ENCODE results near the gene FAM120B.
"Not testable (repeated sequence)": the region's sequence is repeated elsewhere in the genome, so short reads cannot be mapped to it uniquely, and the experiment has no call there.

Gene FAM120B

GRCh38 chr6:170313716-170314295 is 7.2 kb downstream of the FAM120B start:
- no peak for DNase-seq
- TF ChIP-seq POLR2A (IDR thresholded peaks at IDR 0.05; ENCODE audit: low read length) (no peak), GATA1 (IDR thresholded peaks at IDR 0.05; ENCODE audit: low read depth, low read length) (no peak)

- TF ChIP-seq GATA1 (IDR thresholded peaks at IDR 0.05; ENCODE audit: low read depth, low read length) (no peak), POLR2A (IDR thresholded peaks at IDR 0.05; ENCODE audit: low read length) (no peak)
- no peak for DNase-seq
Measured at GRCh38 chr6:170314983-170315382, 8.4 kb downstream of the FAM120B start.

GRCh38 chr6:170316071-170316470 is 9.5 kb downstream of the FAM120B start:
- TF ChIP-seq GATA1 (IDR thresholded peaks at IDR 0.05; ENCODE audit: low read depth, low read length) = no peak
- TF ChIP-seq POLR2A (IDR thresholded peaks at IDR 0.05; ENCODE audit: low read length) = no peak
- DNase-seq = no peak

GRCh38 chr6:170317076-170317475 is 10.5 kb downstream of the FAM120B start:
- TF ChIP-seq POLR2A (IDR thresholded peaks at IDR 0.05; ENCODE audit: low read length) (no peak), GATA1 (IDR thresholded peaks at IDR 0.05; ENCODE audit: low read depth, low read length) (no peak)
- DNase-seq = no peak

- TF ChIP-seq GATA1 (IDR thresholded peaks at IDR 0.05; ENCODE audit: low read depth, low read length) = no peak
- no peak for TF ChIP-seq POLR2A (IDR thresholded peaks at IDR 0.05; ENCODE audit: low read length)
- DNase-seq = no peak
Measured at GRCh38 chr6:170317718-170318117, 11.2 kb downstream of the FAM120B start.

GRCh38 chr6:170329321-170329720 is 22.8 kb downstream of the FAM120B start:
- DNase-seq = no peak
- no peak for TF ChIP-seq POLR2A (IDR thresholded peaks at IDR 0.05; ENCODE audit: low read length)
- no peak for TF ChIP-seq GATA1 (IDR thresholded peaks at IDR 0.05; ENCODE audit: low read depth, low read length)

GRCh38 chr6:170335199-170335598 is 28.6 kb downstream of the FAM120B start:
- not testable (repeated sequence) for DNase-seq

GRCh38 chr6:170344631-170345576 is 38.3 kb downstream of the FAM120B start:
- TF ChIP-seq GATA1 (IDR thresholded peaks at IDR 0.05; ENCODE audit: low read depth, low read length) (no peak), POLR2A (IDR thresholded peaks at IDR 0.05; ENCODE audit: low read length) (no peak)
- DNase-seq = no peak

- DNase-seq = no peak
- TF ChIP-seq GATA1 (IDR thresholded peaks at IDR 0.05; ENCODE audit: low read depth, low read length) (no peak), POLR2A (IDR thresholded peaks at IDR 0.05; ENCODE audit: low read length) (no peak)
Measured at GRCh38 chr6:170345662-170346061, 39.1 kb downstream of the FAM120B start.

- no peak for DNase-seq
- TF ChIP-seq POLR2A (IDR thresholded peaks at IDR 0.05; ENCODE audit: low read length) (no peak), GATA1 (IDR thresholded peaks at IDR 0.05; ENCODE audit: low read depth, low read length) (no peak)
Measured at GRCh38 chr6:170346649-170347048, 40.1 kb downstream of the FAM120B start.

- TF ChIP-seq GATA1 (IDR thresholded peaks at IDR 0.05; ENCODE audit: low read depth, low read length) = no peak
- no peak for TF ChIP-seq POLR2A (IDR thresholded peaks at IDR 0.05; ENCODE audit: low read length)
Measured at GRCh38 chr6:170347091-170347490, 40.5 kb downstream of the FAM120B start.

GRCh38 chr6:170347975-170348374 is 41.4 kb downstream of the FAM120B start:
- TF ChIP-seq GATA1 (IDR thresholded peaks at IDR 0.05; ENCODE audit: low read depth, low read length) = no peak
- no peak for TF ChIP-seq POLR2A (IDR thresholded peaks at IDR 0.05; ENCODE audit: low read length)
- DNase-seq = no peak

More at GRCh38 chr6:170347091-170347490, 40.5 kb downstream of the FAM120B start:
- DNase-seq = no peak

GRCh38 chr6:170351456-170351855 is 44.9 kb downstream of the FAM120B start:
- DNase-seq = not testable (repeated sequence)

- DNase-seq = not testable (repeated sequence)
Measured at GRCh38 chr6:170355190-170355589, 48.6 kb downstream of the FAM120B start.

GRCh38 chr6:170355661-170356060 is 49.1 kb downstream of the FAM120B start:
- DNase-seq = no peak
- TF ChIP-seq POLR2A (IDR thresholded peaks at IDR 0.05; ENCODE audit: low read length) (no peak), GATA1 (IDR thresholded peaks at IDR 0.05; ENCODE audit: low read depth, low read length) (no peak)
